Erythroblast (primary cell): ENCODE measurements around the gene RELT.

ENCODE experiments used
- GATA1 ChIP-seq: IDR thresholded peaks from 2 replicates; pipeline ENCODE4 v1.6.1; 2011; ENCODE audit warnings: low read depth, mild to moderate bottlenecking, control low read depth, low read length, moderate library complexity
- POLR2A ChIP-seq: IDR thresholded peaks from 2 replicates; pipeline ENCODE4 v1.6.1; 2011; ENCODE audit warnings: mild to moderate bottlenecking, low read length

DNA sequence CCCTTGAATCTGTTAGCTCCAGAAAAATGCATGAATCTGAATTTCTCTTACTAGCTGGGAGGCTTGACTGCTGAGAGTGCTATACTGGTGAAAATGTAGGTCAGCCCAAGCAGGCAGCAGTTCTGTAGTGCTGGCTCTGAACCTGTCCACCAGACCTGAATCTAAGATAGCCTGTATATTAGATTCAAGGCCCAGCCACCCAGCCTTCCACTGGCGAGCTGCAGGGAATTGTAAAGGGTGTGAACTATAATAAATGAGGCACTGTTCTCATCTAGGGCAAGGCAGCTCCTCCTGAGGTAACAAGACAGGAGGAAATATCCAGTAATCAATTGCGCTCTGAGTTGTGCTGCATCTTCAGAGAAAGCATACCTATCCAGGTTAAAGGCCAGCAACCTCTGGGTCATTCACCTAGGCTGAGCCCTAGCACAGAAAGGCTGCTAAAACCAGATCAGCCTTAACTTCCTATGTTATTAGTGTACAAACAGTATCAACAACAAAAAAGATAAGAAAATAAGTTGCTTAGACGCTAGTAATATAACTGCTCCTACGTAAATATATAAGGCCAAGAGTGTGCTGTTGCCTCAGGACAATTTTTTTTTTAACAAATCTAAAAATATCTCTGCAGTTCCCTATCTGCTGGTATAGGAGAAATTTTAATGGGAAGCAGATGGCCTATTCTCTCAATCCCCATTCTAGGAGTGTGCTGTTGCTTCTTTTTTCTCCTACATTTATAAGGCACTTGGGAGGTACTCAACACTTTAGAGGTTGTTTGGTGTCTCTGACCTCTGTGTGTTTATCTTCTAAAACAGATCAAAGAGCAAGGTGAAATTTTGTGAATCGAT lies 63.0 kb downstream of the RELT start:
- TF ChIP-seq POLR2A = no peak
- TF ChIP-seq GATA1 = no peak
